HepG2 (cell line): ENCODE measurements around the gene SERTAD3. TPM values are rescaled to one million over a fixed set of nuclear protein-coding genes. Genes with fewer than 3 reads are reported as not detected.

ENCODE experiments used
- ATF2 ChIP-seq: sonication (generic); formaldehyde crosslinking; IDR thresholded peaks from 2 replicates; pipeline ENCODE4 v1.4.0; 2020; ENCODE audit warnings: missing genetic modification reagents
- CHD2 ChIP-seq: IDR thresholded peaks from 2 replicates; pipeline ENCODE4 v1.6.1; 2011; ENCODE audit warnings: low read depth, low read length, improper control_type of control experiment
- ESRRA ChIP-seq: sonication (generic); formaldehyde crosslinking; IDR thresholded peaks from 2 replicates; pipeline ENCODE4 v1.5.1; 2020; ENCODE audit warnings: mild to moderate bottlenecking, low read depth, missing genetic modification reagents
- FOXJ3 ChIP-seq: sonication (generic); formaldehyde crosslinking; IDR thresholded peaks from 2 replicates; pipeline ENCODE4 v1.4.0; 2020; ENCODE audit warnings: missing genetic modification reagents, mild to moderate bottlenecking, borderline replicate concordance
- GATA4 ChIP-seq: sonication (generic); IDR thresholded peaks from 2 replicates; pipeline ENCODE4 v1.6.1; 2016; ENCODE audit warnings: antibody characterized with exemption, low read depth, borderline replicate concordance
- GZF1 ChIP-seq: sonication (generic); formaldehyde crosslinking; IDR thresholded peaks from 2 replicates; pipeline ENCODE4 v1.5.1; 2020; ENCODE audit warnings: mild to moderate bottlenecking, missing genetic modification reagents
- HNF1B ChIP-seq: sonication (generic); formaldehyde crosslinking; IDR thresholded peaks from 2 replicates; pipeline ENCODE4 v1.5.1; 2020; ENCODE audit warnings: mild to moderate bottlenecking, moderate library complexity, missing genetic modification reagents
- PLSCR1 ChIP-seq: sonication (generic); formaldehyde crosslinking; IDR thresholded peaks from 2 replicates; pipeline ENCODE4 v1.5.0; 2020; ENCODE audit warnings: missing genetic modification reagents, mild to moderate bottlenecking, borderline replicate concordance
- SALL1 ChIP-seq: sonication (generic); formaldehyde crosslinking; IDR thresholded peaks from 2 replicates; pipeline ENCODE4 v1.8.0; 2022; ENCODE audit warnings: mild to moderate bottlenecking, missing genetic modification reagents
- SIN3A ChIP-seq: IDR thresholded peaks from 2 replicates; pipeline ENCODE4 v1.6.1; 2011; ENCODE audit warnings: low read depth, mild to moderate bottlenecking, control low read depth, low read length, borderline replicate concordance
- SUZ12 ChIP-seq: fragments of 150-350 bp; IDR thresholded peaks from 2 replicates; pipeline ENCODE4 v1.6.1; 2014; ENCODE audit warnings: low read depth, low read length
- TMF1 ChIP-seq: sonication (generic); formaldehyde crosslinking; IDR thresholded peaks from 2 replicates; pipeline ENCODE4 v1.8.1; 2022; ENCODE audit warnings: low read depth, missing genetic modification reagents
- ZBTB39 ChIP-seq: sonication (generic); formaldehyde crosslinking; IDR thresholded peaks from 2 replicates; pipeline ENCODE4 v1.5.0; 2020; ENCODE audit warnings: missing genetic modification reagents
- ZBTB42 ChIP-seq: sonication (generic); formaldehyde crosslinking; IDR thresholded peaks from 2 replicates; pipeline ENCODE4 v1.5.0; 2020; ENCODE audit warnings: mild to moderate bottlenecking, missing genetic modification reagents
- ZNF180 ChIP-seq: sonication (generic); formaldehyde crosslinking; IDR thresholded peaks from 2 replicates; pipeline ENCODE4 v1.4.0; 2020; ENCODE audit warnings: low read depth, missing genetic modification reagents, borderline replicate concordance
- ZNF547 ChIP-seq: sonication (generic); formaldehyde crosslinking; IDR thresholded peaks from 2 replicates; pipeline ENCODE4 v1.5.1; 2020; ENCODE audit warnings: mild to moderate bottlenecking, missing genetic modification reagents
- ZNF562 ChIP-seq: sonication (generic); formaldehyde crosslinking; IDR thresholded peaks from 2 replicates; pipeline ENCODE4 v1.8.0; 2022; ENCODE audit warnings: missing genetic modification reagents, borderline replicate concordance
- ZNF710 ChIP-seq: sonication (generic); formaldehyde crosslinking; IDR thresholded peaks from 2 replicates; pipeline ENCODE4 v1.5.0; 2020; ENCODE audit warnings: mild to moderate bottlenecking, missing genetic modification reagents, borderline replicate concordance
- ZNF772 ChIP-seq: sonication (generic); formaldehyde crosslinking; IDR thresholded peaks from 2 replicates; pipeline ENCODE4 v1.5.0; 2020; ENCODE audit warnings: mild to moderate bottlenecking, missing genetic modification reagents
- polyA plus RNA-seq, 8 experiments: library from polyadenylated mRNA; depleted of rRNA in 3 of 8; stranded (reverse) in 7 of 8; unstranded in 1 of 8; fragments of >200 nt; fragmentation: Illumina TruSeq in 4 of 8; extraction: Trizol in 4 of 8; gene quantifications; 2 replicates each; pipeline versions ENCODE4 v1.2.1 to v1.2.3, GENCODE V29; 2011 to 2016; ENCODE audit warnings: low read depth in 4 of 8, missing spikeins in 1 of 8, mixed read lengths in 1 of 8; ENCODE audit not compliant: insufficient read depth in 1 of 8
- total RNA-seq, 5 experiments: library from RNA; depleted of rRNA; stranded (reverse); fragments of >200 nt; fragmentation: Illumina TruSeq; extraction: Trizol; gene quantifications; 2 replicates each; pipeline ENCODE4 v1.2.3, GENCODE V29; 2016; ENCODE audit warnings: low read depth in 1 of 5

Gene SERTAD3
- total and polyA plus RNA-seq, 2 of the 13 experiments (the other 11 are each of a cell fraction or from before 2014, with no cell fraction given), result 9.6 to 16.9 TPM

GRCh38 chr19:40425450-40426287, 18.5 kb downstream of the SERTAD3 start, which contains the start of gene SERTAD1 (continued):
- TF ChIP-seq PLSCR1 (CRISPR knock-in tag) (no peak), ZNF710 (CRISPR knock-in tag) (no peak; the same call in 1 of the 2 replicates), GZF1 (CRISPR knock-in tag) (no peak), FOXJ3 (no peak), ZNF180 (CRISPR knock-in tag) (no peak), SUZ12 (no peak), CHD2 (peak; percentile 54; the same call in 1 of the 2 replicates), TMF1 (no peak), ESRRA (CRISPR knock-in tag) (no peak; the same call in 1 of the 2 replicates), GATA4 (peak; percentile 90; the same call in 1 of the 2 replicates), HNF1B (CRISPR knock-in tag) (peak; percentile 79; the same call in 1 of the 2 replicates), ATF2 (CRISPR knock-in tag) (no peak), SALL1 (peak; percentile 55), ZNF547 (no peak), ZNF772 (peak; percentile 65; the same call in 1 of the 2 replicates), ZBTB42 (no peak), ZNF562 (no peak), ZBTB39 (CRISPR knock-in tag) (no peak), SIN3A (peak; percentile 35; the same call in 1 of the 2 replicates)
